Choroid plexus epithelial cell (primary cell): ENCODE data around the gene FOXS1.

Experiments
- DNase-seq: peaks from one replicate; pipeline ENCODE4 v3.0.0-alpha.2; 2010; ENCODE audit warnings: low read depth
- H3K4me3 ChIP-seq: 2 replicates; pipeline ENCODE4 v1.5.1; 2011; ENCODE audit warnings: low read depth, mild to moderate bottlenecking, control low read depth, low read length, moderate library complexity
- TF ChIP-seq, protein P1 (sequence below): conservative IDR thresholded peaks from 2 replicates; pipeline ENCODE4 v1.5.1; 2011; ENCODE audit warnings: low read depth, mild to moderate bottlenecking, control low read depth, inconsistent platforms, low read length, moderate library complexity

FOXS1 gene

DNA sequence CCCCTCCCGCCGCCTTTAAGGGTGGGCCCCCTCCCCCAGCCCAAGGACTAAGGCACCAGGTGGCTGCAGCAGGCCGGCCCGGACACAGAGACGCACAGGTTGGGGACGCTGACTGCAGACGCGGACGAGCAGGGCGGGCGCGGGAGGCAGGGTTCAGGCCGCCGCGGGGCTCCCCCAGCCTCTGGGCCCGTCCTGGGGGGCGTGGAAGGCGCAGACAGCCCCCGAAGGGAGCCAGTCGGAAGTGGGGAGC, 15.7 kb upstream of the FOXS1 start:
- no peak for DNase-seq
- peak overlapping the region; percentile 53 for H3K4me3 ChIP-seq
- TF ChIP-seq, protein P1, sequence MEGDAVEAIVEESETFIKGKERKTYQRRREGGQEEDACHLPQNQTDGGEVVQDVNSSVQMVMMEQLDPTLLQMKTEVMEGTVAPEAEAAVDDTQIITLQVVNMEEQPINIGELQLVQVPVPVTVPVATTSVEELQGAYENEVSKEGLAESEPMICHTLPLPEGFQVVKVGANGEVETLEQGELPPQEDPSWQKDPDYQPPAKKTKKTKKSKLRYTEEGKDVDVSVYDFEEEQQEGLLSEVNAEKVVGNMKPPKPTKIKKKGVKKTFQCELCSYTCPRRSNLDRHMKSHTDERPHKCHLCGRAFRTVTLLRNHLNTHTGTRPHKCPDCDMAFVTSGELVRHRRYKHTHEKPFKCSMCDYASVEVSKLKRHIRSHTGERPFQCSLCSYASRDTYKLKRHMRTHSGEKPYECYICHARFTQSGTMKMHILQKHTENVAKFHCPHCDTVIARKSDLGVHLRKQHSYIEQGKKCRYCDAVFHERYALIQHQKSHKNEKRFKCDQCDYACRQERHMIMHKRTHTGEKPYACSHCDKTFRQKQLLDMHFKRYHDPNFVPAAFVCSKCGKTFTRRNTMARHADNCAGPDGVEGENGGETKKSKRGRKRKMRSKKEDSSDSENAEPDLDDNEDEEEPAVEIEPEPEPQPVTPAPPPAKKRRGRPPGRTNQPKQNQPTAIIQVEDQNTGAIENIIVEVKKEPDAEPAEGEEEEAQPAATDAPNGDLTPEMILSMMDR, result no peak

DNA sequence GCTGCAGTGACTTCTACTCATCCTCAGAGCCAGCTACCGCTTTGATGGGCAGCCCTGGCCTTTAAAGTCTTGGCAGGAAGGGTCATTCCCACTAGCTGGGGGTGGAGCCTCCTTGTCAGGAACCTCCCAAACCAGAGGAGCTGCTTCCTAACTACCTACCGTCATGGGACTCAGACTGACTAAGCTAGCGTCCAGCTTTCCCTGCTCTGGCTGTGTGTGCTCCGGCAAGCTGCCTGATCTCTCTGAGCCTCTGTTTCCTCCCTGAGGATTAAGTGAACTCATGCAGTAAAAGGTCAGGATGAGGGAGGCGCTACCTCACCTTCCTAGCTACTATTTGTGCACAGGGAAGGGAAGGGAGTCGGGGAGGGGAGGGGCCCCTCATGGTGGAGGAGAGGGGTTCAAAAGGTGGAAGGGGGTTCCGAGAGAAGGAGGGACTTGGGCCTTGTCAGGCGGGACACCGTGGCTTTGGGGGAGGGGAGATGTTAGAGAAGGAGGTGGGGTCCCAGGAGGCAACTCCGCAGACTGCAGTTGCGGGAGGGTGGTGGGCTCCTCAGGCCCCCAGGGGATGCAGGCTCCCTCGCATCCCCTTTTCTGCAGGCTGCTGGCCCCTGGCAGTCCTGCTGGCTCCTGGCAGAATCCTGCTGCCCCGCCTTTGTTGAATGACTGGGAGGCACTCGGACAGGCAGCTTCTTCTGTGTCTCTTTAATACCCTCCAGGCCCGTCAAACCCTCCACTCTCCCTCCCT, 15.2 kb upstream of the FOXS1 start:
- DNase-seq, result no peak
- TF ChIP-seq, protein P1, result no peak
- no peak overlapping the region for H3K4me3 ChIP-seq

DNA sequence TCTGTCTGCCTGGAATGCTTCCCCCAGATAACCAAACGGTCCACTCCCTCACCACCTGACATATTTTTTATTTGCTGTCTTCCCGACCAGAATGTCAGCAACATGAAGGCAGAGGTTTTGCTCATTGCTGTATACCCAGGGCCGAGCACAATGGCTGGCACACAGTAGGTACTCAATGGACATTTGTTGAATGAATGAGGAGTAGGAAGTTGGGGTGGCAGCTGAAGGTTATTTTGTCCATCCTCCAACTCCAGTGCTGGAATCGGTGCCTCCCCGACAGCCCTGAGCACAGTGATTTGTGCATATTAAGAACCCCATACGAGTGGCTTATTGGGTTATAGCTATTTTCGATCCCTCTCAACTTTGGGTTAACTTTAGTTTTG, 14.6 kb upstream of the FOXS1 start:
- no peak for DNase-seq
- TF ChIP-seq, protein P1, result no peak
- H3K4me3 ChIP-seq, result no peak overlapping the region

DNA sequence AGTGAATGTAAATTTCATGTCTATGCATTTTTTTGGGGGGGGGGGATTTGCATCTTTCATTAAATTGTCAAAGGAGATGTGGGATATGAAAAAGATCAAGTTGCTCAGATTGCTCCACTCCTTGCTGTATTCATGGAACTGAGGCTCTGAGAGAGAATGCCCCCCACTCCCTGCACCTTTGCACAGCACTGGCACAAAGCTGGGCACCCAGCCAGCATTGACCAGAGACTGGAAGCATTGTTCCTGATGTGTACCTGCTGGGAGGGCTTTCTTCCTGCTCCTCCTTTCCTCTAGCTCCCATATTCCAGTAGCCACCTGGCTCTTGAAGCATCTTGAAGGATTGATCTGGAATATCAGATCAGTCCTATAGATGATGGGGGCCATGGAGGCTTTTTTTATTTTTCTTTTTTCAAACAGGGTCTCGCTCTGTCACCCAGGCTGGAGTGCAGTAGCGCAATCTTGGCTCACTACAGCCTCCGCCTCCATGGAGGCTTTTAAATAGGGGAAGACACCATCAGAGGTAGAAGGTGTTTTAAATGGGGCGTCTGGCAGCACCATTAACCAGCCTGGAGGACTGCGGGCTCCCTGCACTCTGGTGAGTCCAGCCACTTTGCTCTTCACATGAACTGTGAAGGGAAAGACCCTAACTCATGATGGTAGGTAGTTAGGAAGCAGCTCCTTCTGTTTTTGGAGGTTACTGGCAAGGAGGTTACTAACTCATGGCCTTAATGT, 14.0 kb upstream of the FOXS1 start:
- H3K4me3 ChIP-seq, result no peak overlapping the region
- no peak for DNase-seq
- TF ChIP-seq, protein P1, result no peak

DNA sequence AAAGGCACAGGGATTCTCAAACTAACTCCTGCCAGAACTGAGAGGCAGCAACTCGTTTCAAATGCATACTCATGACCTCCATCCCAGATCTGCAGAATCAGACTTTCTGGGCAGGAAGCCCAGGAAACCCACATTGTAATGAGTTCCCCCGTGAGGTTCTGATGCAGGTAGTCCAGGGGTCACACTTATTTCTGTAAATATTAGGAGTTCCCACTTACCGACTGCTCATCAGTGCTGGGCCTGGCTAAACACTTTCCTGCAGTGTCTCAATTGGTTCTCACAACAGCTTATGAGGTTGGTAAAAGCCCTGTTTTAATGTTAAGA, 13.3 kb upstream of the FOXS1 start:
- H3K4me3 ChIP-seq, result no peak overlapping the region
- TF ChIP-seq, protein P1, result no peak

DNA sequence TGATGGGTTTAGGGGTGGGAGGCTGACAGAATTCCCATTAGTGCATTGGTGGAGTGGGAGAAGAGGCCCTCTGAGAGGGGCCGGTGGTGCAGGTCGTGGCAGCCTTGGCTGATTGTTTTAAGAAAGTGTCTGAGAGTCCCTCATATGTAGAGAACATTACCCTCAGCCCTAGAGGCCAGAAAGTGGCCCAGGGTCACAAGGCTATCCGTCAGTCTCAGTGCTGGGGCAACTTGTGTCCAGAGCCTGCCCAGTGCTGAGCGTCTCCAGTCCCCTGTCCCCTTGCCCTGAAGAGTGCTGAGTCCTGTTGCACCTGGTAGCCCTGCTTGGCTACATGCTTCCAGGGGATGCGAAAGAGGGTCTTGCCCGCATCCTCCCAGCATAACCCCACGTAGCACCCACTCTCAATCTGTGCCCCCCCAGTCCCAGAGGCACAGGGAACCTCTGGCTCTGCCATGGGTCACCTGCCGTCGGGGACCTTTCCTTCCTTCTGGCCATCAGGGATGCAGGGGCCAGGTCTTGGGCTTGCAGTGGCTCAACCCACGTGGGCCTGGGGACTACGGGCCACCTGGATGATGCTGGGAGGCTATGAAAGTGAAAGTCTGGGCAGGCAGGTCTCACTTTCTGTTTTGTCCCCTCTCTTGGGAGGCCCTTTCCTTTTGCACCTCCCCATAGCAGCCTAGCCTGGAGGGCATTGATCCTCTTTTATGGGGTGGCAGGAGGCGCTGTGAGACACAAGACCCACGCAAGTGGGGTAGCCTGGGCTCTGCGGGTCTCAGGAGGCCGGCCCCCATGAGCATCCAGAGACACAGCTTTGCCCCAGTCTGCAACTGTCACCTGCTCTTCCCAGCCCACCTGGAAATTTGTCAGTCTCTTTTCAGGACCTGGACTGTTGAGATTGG, 12.7 kb upstream of the FOXS1 start:
- no peak overlapping the region for H3K4me3 ChIP-seq
- no peak for DNase-seq
- TF ChIP-seq, protein P1, result no peak

More for the DNA sequence above, 13.3 kb upstream of the FOXS1 start:
- no peak for DNase-seq
